Subcutaneous adipose tissue (tissue), 4 donors: ENCODE measurements around the gene TRMO. TPM values are rescaled to one million over a fixed set of nuclear protein-coding genes. Genes with fewer than 3 reads are reported as not detected.

Source experiments
- total RNA-seq, 4 donors: library from RNA; depleted of rRNA; stranded (reverse); fragments of >200 nt; gene quantifications; one replicate each; pipeline ENCODE4 v1.1.0, GENCODE V29; 2016
- TF ChIP-seq, protein P1 (sequence below): fragments of 450-650 bp; IDR thresholded peaks from one replicate; pipeline ENCODE4 v1.5.1; 2016; ENCODE audit warnings: low read depth, mild to moderate bottlenecking, control low read depth, antibody characterized with exemption, moderate library complexity

TRMO gene
- total RNA-seq, 4 donors from 2014 or later, result 21.7 to 29.5 (median 26.3) TPM

DNA sequence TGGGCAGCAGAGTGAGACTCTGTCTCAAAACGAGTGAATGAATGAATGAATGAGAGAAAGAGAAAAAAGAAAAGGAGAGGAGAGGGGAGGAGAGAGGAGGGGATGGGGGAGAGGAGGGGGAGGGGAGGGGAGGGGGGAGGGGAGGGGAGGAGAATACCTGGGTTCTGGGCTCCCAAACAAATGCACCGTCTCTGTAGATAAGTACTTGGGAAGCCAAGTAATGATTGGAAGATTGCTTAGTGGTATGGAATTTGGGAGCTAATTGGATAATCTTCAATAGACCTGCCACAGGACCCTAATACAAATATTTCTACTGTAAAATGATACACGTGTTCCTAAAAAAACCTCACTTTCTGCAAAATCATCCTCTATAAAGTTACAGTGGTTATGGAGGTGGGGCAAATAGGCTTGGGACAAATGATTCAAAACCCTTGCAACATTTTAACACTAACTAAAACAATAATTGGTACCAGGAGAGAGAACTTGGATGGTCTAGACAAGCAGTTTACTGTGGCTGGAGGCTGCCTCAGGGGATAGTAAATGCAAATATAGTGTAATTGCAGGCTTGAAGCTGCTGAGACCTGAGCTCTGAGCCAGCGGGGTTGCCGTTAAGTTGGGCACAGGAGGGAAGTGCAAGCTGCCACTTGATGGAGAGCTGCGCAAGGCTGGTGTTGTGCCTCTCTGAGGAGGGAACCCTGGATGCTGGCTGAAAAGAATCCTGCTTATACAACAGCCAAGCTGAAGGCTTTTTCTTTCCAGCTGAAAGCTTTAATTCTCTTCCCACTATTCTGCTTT, 12.2 kb upstream of the TRMO start:
- TF ChIP-seq, protein P1, sequence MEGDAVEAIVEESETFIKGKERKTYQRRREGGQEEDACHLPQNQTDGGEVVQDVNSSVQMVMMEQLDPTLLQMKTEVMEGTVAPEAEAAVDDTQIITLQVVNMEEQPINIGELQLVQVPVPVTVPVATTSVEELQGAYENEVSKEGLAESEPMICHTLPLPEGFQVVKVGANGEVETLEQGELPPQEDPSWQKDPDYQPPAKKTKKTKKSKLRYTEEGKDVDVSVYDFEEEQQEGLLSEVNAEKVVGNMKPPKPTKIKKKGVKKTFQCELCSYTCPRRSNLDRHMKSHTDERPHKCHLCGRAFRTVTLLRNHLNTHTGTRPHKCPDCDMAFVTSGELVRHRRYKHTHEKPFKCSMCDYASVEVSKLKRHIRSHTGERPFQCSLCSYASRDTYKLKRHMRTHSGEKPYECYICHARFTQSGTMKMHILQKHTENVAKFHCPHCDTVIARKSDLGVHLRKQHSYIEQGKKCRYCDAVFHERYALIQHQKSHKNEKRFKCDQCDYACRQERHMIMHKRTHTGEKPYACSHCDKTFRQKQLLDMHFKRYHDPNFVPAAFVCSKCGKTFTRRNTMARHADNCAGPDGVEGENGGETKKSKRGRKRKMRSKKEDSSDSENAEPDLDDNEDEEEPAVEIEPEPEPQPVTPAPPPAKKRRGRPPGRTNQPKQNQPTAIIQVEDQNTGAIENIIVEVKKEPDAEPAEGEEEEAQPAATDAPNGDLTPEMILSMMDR, result no peak

DNA sequence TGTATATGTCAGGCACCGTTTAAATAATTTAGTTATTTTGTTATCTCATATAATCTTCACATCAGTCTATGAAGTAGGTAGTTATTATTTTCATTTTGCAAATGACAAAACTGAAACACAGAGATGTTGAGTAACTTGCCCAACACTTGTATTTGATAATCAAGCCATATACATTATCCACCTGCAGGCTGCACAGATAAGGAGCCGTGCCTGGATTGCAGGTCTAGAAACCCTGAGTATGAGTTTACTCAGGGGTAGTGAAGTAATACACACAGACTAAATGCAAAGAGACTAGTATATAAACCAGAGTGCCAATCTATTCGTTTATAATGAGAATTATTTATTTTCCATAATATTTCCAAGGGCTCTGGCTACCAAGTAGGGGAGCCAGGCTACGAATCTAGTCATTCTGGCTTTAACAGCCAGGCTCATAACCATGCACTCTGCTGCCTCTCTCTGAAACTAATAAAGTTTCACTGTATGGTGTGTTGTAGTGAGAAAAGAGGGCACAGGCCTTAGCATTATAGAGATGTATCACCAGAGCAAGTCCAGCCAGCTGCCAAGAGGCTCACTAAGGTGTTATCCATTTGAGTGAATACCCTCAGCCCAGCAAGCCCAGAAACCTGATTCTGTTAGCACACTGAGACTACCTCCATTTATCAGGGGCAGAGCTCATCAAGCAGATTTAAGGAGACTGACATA, 11.1 kb upstream of the TRMO start:
- TF ChIP-seq, protein P1, result no peak

DNA sequence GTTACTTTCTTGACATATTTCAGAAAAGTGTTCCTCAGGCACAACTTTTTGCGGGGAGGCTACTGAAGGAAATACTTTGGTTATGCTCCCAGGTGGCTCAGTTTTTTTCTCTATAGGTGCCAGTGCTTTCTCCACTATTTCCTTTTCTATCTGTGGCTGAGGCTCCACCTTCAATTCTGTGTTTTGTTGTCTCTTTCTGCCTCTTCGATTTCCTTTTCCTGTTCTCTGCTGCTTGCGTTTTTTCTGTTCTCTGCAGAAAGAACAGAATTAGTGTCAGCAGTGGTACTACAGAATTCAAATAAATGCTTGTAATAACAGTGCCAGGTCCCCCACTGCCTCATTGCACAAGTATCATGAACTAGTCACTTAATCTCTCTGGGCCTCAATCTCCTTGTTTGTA, 8.7 kb upstream of the TRMO start:
- TF ChIP-seq, protein P1, result no peak

DNA sequence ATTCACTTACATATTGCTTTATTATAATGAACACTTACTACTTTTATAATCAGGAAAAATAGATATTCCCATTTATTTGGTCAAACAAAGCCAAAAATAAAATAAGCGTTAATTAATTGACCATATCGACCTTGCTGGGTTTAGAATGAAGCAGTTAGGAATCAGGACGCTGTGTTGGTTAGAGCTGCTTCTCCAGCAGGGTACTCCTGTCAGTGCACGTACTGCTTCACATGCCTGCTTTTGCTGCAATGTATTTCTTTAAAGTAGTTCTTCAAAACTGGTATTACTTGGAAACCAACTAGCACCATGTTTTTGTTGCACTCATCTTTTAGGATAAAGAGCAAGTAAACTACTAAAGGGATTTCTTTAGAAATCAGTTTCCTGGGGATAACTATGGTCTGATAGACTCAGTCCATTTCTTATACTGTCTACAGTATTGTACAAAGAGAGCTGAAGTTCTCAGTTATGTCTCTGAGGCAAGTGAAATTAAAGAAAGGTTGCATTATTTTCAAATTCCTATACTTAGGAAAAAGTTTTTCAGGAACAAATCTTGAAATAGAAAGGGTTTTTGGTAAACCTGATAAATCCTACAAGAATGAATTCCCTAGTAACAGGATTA, 6.8 kb upstream of the TRMO start:
- TF ChIP-seq, protein P1, result no peak

DNA sequence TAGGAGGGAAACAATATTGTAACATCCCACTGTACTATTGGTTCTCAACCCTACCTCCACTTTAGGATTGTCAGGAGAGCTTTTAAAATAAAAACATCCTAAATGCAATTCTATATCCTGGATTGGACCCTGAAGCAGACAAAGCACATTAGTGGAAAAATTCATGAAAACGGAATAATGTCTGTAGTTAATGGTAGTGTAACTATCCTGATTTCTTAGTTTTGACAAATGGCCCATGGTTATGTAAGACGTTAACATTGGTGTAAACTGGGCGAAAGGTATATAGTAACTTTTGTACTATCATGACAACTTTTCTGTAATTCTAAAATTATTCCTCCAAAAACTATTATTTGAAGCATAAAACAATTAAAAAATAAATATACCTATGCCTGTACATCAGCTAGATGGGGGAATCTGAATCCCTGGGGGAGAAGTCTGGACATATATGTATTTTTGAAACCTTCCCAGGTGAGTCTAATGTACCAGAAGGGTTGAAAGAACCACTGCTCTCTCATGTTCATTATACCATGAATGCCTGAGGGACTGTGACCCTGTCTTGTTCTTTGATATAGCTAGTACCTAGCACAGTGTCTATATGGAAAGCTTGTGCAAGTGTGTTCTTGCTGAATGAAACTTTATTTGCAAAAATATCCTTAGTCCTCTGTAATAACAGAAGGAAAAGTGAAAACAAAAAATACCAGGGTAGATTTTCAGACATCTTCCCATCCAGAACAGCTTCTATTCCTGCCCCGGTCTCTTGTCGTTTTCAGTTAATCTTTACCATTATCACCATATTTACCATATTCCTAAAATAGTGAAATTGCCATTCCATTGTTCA, 3.4 kb upstream of the TRMO start:
- TF ChIP-seq, protein P1, result no peak

DNA sequence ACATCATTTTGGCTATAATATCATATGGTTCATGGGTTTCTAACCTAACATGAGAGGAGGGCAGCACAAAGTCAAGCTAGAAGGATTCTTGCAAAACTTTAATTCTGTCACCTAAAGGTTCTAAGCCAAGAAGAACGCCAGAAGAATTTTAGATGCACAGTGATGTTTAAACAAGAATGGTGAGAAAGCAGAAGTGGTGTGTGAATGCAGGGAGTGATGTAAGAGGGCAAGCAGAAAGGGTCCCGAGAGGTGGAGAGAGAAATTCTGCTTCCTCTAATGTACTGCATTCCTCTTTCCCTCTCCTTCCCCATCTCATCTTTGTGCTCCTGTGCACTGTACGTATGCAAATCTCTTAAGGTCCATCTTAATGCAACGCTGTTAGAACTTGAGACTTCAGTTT, 2.1 kb upstream of the TRMO start:
- TF ChIP-seq, protein P1, result no peak
